Astrocyte of the hippocampus (primary cell): ENCODE data around the gene PCED1A.
"Not testable (repeated sequence)": the region's sequence is repeated elsewhere in the genome, so short reads cannot be mapped to it uniquely, and the experiment has no call there.

Experiments
- DNase-seq: peaks from one replicate; pipeline ENCODE4 v3.0.0; 2011; ENCODE audit warnings: low read depth, low spot score

The PCED1A gene

DNA sequence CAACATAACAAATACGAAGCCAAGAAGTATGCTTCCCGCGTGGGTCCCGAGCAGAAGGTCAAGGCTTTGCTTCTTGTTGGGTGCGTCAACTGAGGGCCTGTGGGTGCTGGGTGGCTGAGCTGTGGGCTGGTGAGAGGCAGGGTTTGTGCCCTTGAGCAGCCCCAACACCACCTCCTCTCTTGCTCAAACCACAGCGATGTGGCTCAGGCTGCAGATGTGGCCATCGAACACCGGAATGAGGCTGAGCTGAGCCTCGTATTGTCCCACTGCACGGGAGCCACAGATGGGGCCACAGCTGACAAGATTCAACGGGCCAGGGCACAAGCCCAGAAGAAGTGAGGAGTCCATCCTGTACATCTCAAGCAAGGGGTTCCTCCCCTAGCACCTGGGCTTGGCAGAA is 25.8 kb upstream of the PCED1A start:
- no peak for DNase-seq

DNA sequence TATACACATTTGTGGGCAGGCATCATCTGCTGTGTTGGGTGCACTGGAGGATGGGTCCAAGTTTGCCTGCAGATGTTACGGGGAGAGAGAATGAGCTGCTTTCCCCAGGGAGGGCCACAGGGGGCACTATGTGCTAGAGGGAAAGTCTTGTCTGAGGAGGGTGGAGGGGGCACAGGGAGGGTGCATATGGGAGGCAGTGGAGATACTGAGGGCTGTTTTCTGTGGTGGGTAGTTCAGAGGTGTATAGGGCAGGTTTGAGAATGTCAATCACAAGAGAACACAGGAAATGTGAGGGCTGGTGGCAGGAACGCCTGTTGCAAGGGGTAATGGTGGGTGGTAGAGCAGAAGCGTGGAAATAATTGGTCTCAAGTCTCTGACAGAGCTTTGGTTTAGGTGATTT is 25.2 kb upstream of the PCED1A start:
- DNase-seq: no peak

DNA sequence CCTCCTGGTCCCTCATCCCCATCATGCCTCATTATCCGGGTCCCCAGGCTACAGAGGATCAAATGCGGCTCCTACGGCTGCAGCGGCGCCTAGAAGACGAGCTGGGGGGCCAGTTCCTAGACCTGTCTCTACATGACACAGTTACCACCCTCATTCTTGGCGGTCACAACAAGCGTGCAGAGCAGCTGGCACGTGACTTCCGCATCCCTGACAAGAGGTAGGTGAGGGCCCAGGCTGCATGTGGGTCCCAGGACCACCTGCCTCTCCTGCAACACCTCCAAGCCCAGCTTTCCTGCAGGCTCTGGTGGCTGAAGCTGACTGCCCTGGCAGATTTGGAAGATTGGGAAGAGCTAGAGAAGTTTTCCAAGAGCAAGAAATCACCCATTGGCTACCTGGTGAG is 24.6 kb upstream of the PCED1A start:
- DNase-seq: no peak

DNA sequence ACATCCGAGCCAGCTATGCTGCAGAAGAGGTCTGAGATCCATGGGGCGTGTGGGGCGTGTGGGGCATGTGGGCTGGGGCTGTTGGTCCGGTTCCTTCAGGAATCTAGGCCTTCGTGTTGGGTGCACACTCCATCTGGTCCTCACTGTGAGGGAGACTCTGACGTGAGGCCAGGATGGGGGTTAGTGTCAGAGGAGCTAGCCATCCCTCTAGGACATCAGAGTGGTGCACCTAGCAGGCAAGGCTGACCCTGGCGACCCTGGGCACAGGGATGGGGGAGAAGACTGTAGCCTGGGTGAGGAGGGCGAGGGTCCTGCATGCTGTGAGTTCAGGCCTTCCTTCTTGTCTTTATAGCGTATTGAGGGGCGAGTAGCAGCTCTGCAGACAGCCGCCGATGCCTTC is 24.2 kb upstream of the PCED1A start:
- no peak for DNase-seq

DNA sequence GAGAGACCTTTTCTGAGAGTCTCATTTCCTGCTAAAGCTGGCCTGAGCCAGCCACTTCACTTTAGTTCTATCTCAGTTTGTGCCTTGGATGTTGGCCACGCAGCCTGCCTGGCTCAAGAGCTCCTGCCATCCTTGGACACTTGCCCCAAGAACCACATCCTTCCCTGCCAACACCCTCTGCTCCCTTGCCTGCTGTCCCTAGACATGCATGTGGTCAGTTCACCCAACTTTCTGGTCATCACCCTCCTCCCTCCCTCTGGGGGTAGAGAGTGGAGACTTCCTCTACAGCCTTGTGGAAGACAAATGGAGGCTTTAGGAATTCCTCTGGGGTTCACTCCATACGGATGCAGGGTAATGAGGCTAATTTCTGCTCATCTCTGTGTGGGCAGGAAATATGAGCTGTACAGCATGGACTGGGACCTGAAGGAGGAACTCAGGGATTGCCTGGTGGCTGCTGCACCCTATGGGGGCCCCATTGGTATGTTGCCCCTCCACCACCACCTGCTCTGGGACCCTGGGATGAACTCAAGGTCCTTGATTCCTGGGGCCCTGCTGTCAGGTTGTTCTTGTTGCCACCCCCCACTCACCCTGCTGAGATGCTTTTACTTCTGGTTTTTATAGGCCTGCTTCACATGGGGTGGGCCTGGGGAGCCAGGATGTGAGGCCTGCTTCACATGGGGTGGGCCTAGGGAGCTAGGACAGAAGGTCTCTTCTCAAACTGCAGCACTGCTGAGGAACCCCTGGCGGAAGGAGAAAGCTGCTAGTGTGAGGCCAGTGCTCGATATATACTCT is 19.1 kb upstream of the PCED1A start:
- peak; percentile 50 for DNase-seq

DNA sequence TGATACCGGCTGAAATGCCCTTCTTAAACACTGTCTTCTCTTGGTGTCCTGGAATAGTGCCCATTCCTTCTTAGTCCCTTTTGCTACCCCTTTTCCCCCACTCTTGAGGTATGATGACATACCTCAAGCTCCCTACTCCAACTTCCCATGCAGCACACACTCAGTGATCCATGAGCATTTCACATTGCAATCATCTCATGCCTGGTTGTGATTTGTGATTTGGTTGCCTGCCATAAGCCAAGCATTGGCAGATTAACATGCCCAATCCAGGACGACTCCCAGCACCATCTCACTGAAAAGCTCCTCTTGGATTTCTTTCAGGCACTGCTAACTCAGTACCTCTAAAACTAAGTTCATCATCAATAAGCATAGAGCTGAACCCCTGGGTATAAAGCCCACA is 18.1 kb upstream of the PCED1A start:
- DNase-seq: no peak

DNA sequence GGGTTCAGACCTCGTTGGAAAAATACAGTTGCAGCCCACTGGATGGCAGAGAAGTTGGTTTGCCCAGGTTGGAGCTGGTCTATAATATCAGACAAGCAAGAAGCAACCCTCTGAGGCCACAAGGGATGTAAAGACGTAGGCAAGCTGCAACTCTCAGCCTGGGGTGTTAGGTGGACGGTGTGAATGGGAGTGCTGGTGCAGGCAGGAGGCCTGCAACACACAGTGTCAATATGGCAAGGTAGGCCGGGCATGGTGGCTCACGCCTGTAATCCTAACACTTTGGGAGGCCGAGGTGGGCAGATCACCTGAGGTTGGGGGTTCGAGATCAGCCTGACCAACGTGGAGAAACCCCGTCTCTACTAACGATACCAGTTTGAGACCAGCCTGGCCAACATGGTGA is 10.6 kb upstream of the PCED1A start:
- DNase-seq: no peak

DNA sequence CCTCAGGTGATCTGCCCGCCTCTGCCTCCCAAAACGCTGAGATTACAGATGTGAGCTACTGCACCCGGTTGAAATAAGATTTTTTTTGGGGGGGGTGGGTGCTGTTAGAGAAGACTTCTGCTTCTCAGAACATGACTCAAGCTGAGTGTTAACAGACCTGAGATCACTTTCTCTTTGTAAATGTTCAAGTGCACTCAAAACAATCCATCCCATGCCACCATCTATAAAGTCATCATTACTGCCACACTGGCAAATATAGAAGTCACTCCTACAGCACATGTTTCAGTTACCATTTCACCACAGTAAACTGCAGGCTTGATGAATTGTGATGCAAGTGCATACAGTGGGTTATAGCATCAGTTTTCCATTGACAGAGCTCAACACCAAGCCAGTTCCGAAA is 9.1 kb upstream of the PCED1A start:
- no peak for DNase-seq

DNA sequence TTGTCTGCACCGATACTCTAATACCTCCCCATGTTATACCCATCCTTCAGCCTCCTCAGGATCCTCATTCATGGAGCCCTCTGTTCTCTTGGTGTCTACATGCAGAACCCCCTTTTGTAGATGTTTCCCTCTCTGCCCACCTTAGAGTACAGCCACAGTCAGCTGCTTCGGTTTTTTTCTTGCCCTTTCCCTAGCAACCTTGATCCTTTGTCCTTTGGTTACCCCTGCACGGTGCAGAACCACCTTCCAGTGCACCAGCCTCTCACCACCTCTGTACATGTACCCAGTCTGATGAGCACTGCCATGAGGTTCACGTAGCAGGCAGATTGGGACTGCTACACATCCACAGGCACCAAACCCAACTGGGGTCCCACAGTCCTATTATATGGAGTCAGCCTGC is 7.3 kb upstream of the PCED1A start:
- DNase-seq: no peak

DNA sequence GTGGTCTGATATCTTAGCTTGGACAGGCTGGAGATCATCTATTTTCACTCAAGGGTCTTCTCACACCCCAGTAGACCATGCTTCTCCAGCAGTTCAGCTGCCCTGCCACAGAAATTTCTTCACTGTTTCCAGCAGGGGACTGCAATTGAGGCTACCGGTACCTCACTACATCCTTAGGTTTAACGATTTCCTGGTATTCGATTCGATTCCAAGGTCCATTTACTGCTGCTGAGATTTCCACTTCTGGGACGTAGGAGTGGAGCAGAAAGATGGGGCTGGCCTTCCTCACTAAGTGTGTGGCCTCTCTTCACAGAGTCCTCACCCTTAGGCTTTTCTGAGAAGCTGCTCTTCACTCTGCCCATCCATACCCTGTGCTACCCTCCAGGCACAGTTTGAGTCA is 6.2 kb upstream of the PCED1A start:
- DNase-seq: no peak

DNA sequence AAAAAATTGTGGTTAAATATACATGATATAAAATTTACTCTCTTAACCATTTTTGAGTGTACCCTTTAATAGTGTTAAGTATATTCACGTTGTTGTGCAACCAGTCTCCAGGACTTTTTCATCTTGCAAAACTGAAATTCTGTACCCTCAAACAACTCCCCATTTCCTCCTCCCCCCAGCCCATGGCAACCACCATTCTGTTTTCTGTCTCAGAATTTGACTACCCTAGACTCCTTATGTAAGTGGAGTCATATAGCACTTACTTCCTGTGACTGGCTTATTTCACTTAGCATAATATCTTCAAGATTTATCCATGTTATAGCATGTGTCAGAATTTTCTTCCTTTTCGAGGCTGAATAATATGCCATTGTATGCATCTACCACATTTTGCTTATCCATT is 5.2 kb upstream of the PCED1A start:
- no peak for DNase-seq

DNA sequence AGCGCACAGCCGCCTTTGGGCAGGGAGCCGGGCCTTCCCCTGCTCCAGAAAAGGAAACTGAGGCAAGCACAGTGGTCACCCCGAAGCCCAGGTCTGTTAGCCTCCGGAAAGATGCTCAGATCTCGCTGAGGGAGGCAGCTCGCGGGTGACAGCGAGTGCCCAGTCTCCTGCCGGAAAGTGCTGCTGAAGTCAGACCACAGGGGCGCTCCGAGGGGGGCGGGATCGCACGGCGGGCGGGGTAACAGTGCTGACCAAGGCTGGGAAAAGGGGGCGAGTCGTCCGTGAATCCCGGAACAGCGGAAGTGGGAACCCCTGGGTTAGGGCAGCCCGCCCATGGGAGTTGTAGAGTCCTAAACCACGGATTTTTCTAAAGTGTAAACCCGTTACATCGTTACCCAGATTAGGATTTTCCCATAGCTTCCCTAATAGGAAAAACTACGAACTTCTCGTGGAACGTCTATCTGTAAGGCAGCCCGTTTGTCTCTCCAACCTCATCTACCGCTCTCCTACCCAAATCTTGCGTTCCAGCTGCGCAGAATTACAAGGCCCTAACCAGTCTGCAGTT is 594 bp upstream of the PCED1A start:
- DNase-seq: peak; percentile 71

DNA sequence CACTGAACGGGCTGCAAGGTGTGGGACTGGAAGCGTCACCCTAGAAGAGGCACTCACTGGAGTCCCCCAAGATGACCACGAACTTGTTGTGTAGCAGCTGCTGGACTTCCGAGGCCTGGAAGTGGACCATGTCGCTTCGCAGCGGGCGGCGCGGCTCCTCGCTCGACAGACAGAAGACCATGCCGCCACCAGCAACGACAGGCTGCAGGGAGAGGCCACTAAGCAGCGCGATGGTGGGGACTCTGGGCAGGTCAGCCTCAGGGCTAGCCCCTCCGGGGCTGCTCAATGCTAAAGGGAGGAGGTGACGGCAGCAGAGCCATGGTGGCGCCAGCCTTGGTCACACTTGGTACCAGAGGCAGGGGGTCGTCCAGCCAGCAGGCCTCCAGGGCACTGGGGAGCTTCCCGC is 720 bp downstream of the PCED1A start:
- no peak for DNase-seq

DNA sequence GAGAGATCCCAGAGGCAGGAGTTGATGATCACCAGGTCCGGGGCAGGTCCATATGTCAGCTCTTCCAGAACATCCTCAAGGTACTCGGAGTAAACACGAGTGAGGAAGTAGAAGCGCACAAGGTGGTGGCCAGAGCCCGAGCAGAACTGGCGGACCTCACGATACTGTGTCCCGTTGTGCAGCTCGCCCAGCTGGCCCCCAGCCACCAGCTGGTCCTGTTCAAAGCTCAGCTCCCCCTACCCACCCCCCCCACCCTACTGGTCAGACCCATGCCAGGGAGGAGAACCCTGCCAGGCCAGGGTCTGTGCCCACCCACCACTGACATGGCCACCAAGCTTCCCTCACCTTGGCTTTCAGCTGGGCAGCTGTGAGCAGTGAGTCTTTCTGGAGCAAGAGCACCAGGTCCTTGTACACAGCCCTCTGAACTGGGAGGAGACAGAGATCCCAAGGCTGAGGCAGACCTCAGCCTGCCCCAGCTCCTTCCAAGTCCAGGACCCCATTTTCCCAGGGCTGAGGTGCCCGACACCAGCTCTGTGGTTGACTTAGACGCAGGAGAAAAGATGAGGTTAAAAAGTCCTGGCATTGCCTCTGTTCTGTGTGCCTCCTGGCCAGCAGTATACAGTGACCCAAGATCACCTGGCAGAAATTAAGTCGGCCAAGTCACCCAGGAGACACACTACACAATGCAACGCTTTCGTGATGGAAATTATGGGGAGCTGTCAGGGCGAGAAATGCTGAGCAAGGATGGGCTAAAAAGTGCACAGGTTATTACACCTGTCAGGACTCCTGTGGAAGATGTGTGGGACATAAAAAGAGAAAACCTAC is 1.4 kb downstream of the PCED1A start:
- DNase-seq: no peak

DNA sequence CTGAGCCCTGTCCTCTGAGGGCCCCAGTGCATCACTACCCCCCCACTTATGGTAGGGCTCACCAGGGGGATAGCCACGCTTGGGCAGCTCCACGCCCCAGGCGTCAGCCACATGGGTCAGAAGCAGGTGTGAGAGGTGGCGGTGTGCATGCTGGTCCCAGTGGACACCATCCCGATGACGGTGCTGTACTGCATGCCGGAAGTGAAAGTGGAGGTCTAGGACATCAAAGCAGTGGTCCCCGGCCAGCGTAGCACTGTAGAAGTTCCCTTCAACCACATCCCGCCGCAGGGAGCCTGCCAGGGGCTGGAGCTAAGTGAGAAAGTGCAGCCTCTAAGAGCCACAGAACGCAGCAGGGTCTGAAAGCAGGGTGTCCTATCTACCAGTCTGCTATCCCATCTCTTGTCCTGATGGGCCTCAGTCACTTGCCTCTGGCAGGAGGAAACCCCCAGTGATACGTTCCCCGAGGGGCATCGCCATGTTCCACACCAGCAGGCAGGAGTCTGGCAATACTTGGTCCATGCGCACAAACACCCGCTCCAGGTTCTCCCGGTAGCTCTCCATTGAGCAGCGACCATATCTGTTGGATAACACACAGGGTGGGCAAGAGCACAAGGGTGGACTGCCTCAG is 2.2 kb downstream of the PCED1A start:
- DNase-seq: no peak

DNA sequence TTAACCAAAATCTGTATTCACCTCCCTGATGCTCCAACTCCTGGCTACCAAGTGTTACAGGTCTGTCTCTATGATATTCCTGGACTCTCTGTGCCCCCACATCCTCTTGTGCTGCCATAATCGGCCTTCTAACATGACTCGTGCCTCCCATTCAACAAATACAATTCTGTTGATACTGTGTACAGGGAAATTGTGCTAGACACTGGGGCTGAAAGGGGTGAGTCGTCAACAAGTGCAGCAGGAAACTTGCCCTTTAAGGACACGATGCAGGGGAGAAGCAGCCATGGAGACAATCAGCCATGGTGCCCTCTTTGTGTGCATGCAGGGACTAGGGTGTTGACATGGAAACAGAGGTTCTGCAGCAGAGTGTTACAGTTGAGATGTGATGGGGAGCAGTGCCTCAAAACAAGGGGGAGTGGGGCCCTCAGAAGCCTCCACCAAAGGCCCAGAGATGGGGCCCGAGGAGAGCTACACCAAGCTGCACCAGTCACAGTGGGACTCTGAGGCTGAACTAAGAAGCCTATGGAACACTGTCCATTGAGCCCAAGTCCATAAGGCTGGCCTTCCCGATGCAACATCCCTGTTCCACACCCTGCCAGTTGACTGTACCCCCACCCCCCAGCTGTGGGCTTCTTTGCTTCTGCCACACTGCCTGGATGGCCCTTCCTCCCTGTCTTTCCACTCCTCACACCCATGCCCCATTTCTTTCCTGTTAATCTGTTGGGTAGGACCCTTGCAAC is 3.1 kb downstream of the PCED1A start:
- no peak for DNase-seq

DNA sequence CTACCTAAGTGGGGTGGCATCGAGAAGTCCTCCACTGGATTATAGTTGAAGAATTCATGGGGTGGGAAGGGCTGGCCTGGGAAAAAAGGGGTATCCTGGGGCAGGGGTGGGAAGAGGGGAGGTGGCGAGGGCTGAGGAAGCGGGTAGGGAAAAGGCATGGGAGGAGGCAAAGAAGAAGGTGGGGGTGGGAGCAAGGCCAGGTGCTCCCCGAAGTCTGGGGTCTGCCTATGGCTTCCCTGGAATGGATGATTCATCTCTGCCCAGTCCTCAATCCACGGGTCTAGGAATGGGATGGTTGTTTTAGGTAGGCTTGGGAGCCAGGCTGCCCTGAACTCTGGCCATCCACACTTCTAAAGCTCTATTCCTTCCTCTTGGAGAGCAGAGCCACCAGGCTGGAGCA is 4.4 kb downstream of the PCED1A start:
- no peak for DNase-seq

DNA sequence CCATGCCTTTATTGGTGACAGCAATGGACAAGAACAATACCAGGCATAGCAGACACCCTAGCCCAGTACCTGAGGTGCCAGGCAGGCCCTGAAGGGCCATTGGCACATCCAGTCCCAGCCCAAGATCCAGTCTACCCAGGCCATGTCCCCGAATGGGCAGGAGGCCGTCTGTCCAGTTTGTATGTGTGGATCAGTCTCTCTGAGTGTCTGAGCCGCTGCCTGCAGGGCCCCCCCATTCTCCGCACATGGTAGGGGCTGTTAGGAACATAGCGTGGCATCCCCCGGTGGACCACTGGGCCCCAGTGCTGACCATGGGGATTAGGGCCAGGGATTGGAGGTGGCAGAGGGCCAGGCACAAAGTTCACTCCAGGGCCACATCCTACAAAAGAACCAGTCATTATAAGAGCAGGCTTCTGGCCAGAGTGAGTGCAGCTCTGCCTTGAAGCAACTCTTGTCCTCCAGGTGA is 5.1 kb downstream of the PCED1A start:
- no peak for DNase-seq

DNA sequence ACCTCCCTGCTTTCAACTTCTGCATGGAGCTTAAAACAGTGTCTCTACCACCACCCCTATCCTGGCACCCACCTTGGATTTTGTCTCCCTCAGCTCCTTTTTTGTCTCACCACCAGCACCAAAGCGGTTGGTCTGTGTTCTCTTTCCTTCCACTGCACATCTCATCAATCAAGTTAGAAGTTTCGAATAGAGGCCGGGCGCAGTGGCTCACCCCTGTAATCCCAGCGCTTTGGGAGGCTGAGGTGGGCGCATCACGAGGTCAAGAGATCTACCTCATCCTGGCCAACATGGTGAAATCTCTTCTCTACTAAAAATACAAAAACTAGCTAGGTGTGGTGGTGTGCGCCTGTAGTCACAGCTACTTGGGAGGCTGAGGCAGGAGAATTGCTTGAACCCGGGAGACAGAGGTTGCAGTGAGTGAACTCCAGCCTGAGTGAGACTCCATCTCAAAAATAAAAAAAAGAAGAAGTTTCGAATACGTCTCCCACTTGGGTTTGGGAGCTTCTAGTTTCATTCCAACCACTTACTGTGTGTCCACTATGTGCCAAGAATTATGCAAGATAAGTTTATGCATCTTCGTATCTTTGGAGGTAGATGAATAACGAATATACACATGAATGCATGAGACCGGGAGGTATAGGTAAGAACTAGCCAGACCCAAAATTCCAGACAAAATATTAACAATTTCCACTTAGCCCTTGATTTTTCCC is 5.9 kb downstream of the PCED1A start:
- DNase-seq: no peak

DNA sequence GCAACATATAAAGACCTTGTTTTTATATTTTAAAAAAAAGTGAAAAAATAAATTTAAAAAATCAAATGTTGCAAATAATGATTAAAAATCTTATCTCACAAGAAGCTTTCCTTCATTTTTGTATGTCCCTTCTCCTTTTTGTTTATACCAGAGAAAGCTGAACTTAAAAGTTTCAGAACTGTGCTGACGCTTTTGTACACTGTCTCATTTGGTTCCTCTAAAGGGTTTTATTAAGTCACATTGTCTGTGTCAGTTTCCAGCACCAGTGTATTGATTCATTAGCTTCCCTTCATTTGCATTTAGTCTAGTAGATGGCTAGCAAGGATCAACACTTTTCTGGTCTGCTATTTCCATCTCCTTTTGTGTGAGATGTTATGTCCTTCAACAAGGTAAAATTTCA is 6.7 kb downstream of the PCED1A start:
- DNase-seq: no peak

DNA sequence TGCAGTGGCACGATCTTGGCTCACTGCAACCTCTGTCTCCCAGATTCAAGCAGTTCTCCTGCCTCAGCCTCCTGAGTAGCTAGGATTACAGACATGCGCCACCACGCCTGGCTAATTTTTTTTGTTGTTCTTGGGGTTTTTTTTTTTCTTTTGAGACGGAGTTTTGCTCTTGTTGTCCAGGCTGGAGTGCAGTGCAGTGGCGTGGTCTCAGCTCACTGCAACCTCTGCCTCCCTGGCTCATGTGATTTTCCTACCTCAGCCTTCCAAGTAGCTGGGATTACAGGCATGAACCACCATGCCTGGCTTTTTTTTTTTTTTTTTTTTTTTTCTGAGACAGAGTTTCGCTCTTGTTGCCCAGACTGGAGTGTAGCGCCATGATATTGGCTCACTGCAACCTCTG is 9.2 kb downstream of the PCED1A start:
- not testable (repeated sequence) for DNase-seq
